Measurements from ENCODE around the gene CHRNA5.
"Not testable (repeated sequence)": the region's sequence is repeated elsewhere in the genome, so short reads cannot be mapped to it uniquely, and the experiment has no call there.

The CHRNA5 gene

DNA sequence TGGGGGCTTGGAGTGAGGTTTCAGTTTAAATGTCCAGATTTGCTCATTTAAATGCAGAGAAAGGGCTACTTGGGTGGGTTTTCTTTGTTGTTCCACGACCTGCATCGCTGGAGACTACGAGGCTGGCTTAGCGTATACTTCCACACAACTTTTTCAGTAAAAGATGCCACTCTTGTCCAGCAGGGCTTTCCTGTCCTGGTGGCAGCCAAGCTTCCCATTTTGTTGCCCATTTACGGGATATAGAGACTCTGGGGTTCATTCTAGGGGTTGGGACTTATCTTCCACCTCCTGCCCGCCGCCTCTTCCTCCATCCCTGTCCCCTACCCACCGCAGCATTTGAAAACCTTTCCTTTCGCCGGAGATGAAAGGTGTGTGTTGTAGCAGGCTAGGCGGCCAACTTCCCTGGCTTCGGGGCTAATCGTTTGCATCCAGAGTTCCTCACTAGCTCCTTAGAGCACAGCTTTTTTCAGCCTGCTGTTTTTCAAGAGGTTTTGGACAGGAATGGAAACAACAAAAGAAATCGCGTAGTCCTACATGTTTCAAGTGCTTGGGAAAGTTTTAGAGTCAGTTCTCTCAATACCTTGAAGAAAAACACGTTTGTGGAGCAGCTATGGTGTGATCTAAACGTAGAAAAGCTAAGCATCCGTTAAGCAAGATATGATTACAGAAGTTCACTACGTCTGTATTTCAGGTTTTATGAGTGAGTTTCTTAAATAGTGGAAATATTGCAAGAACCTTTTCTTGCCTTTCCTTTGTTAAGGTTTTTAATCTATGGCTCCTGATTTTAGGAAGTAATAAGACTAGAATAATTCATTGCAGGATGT is 843 bp downstream of the CHRNA5 start:
- DNase-seq (ENCODE audit: low read depth, low spot score): peak; percentile 69

DNA sequence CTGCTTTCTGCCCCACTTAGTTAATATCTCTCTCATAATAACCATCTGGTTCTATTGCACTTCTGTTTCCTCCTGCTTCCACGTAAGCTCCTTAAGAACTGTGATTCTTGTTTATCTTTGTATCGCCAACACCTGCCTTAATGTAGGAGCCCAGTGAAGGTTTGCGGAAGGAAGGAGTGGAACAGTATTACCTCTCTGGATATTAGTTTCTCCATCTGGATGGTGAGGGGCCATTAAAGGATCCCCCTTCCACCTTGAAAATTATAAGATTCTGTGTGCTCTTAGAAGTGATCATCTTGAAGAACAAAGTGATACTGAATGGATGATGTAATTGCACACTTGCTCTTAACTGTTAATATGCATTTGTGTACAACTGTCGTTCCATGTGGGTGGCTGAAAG is 2.2 kb downstream of the CHRNA5 start:
- no peak for DNase-seq (ENCODE audit: low read depth, low spot score)

DNA sequence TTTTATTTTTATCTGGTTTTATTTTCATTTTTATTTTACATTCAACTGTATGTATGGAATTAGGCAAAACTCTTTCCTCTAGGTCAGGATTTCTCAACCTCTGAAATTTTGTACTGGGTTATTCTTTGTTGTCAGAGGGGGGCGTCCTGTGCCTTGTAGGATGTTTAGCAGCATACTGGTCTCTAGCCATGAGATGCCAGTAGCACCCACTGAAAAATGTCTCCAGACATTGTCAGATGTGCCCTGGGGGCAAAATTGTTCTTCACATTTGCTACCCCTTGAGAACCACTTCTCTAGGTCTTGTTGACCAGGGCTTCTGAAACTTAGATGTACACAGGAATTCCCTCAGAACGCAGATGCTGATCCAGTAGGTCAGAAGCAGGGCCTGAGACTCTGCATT is 5.4 kb downstream of the CHRNA5 start:
- no peak for DNase-seq (ENCODE audit: low read depth, low spot score)

DNA sequence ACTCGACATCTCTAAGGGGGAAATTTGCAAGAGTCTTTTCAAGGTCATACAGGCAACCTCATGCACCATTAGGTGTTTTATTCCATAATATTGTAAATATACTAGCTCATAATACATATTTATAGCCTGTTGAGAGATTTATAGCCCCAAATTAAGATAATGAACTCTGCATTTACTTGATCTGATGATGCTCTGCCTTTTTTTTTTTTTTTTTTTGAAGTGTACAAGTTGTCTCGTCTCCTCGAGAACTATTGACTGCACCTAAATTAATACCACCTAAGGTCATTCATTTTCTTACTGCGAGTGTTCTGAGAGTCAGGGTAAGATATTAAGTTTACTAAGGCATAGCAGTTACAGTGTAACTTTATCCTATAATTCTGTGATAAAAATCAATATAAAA is 6.1 kb downstream of the CHRNA5 start:
- no peak for DNase-seq (ENCODE audit: low read depth, low spot score)

DNA sequence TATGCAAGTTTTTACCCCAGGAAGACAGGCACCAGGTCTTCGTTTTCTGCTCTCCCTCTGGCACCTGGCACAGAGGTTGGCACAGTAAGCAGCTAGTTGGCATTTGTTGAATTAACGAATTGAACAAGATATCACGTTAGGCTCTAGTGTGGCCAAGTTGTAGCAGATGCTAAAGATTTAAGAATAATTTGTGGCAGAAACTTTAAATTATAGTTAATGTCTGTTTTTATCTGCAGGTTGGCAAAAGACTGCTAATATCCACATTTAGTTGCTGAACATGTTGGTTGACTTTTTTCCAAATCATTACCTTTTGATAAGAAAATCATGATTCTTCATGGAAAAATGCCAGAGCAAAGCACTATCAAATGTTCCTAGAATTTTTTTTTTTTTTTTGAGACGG is 8.1 kb downstream of the CHRNA5 start:
- no peak for DNase-seq (ENCODE audit: low read depth, low spot score)

DNA sequence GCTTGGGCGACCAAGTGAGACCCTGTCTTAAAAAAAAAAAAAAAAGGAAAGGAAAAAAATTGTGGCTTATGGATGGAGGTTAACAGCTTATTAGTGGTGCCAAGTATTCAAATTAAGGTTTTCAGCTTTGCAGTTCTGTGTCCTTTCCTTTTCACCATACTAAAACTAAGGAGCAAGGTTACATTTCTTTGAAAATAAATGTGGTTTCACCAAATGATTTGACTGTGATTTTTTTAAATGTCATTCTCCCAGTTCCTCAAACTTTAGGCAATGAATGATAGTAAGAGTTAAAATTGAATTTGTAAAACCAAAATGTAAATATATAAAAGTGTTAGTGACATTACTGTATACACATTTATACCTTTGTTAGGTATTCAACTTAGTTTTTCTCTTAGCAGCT is 9.6 kb downstream of the CHRNA5 start:
- no peak for DNase-seq (ENCODE audit: low read depth, low spot score)

DNA sequence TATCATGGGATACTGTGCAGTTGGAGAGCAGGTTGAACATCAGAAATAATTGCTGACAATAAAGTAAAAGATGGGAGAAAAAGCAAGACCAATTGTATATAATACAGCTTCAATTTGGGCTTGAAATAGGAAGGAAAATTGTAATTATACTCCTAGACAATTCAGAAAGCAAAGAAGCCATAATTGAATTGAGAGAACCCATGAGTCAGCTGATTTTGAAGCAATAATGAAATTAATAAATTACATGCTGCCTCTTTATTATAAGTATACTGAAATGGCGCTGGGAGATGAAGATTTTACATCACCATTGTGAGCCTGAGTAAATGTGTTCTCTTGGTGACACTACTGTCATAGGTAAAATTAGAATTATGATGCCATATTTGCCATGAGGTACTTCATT is 32.3 kb downstream of the CHRNA5 start:
- DNase-seq (ENCODE audit: low read depth, low spot score): no peak

DNA sequence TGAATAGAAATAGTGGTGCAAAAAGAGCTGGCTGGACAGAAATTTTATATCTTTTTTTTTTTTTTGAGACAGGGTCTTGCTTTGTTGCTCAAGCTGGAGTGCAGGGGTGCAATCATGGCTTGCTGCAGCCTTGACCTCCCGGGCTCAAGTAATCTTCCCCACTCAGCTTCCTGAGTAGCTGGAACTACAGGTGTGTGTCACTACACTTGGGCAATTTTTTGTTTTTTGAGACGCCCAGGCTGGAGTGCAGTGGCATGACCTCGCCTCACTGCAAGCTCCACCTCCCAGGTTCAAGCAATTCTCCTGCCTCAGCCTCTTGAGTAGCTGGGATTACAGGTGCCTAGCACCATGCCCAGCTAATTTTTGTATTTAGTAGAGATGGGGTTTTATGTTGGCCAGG is 33.0 kb downstream of the CHRNA5 start:
- DNase-seq (ENCODE audit: low read depth, low spot score): no peak

DNA sequence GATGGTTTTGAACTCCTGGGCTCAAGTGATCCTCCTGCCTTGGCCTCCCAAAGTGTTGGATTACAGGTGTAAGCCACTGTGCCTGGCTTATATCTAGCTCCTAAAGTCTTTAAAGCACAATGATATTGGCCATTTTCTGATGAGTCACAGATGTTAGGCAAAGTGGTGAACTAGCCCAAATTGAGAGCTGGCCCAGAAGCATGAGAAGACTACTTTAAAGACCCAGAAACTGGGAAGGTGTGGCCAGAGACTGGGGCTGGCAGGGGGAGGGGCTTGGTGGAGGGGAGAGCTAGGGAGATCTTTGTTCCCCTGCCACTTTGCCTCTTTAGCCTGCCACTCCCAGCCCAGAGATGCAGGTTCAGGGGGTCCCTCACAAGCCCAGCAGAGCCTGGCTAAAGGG is 33.9 kb downstream of the CHRNA5 start:
- DNase-seq (ENCODE audit: low read depth, low spot score): no peak

DNA sequence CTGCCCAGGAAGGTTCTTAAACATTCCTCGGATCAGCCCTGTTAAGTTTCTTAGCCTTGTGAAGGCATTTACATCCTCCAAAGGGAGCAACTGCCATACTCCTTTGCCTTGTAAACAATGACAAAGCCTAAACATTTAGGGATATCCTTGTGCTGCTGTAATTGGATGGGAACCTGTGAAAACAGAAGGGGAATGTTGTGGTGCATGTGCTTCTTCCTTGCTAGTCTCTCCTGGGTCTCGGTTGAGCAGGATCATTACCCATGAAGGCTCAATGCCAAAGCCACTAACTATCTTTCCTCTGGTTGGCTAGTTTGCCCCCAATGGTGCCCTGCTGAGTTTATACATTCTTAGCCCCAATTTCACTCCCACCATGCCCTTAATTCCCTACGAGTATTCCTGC is 38.1 kb downstream of the CHRNA5 start:
- no peak for DNase-seq (ENCODE audit: low read depth, low spot score)

DNA sequence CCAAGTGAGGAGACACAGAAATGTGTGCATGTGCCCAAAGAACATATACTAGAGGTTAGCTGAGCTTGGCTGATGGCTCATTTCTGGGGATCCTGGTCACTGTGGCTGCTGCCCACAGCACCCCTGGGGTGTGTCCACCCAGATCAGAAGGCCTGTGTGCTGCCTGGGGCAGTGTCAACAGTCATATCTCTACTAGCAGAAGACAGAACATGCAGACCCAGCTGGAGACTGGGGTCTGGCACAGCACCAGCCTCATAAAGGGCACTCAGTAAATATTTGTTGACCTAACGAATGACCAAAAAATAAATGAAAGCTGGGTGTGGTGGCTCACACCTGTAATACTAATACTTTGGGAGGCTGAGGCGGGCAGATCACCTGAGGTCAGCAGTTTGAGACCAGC is 39.1 kb downstream of the CHRNA5 start:
- DNase-seq (ENCODE audit: low read depth, low spot score): no peak

DNA sequence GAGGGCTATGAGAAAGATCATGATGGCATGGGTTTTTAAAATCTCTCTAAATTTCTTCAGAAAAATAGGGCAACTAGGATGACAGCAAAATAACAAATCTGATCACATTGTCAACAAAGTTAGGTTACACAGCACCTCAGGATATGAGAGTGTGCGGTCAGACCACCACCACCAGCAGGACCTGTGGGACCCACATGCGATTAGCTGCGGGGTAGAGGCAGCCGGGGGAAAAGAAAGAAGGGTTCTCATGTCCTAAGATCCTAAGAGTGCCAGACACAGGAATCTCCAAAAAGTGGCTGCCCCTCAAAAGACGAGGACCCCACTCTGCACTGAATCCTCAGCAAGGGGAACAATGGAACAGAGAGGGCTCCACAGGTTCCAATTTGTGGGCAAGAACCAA is 39.9 kb downstream of the CHRNA5 start:
- no peak for DNase-seq (ENCODE audit: low read depth, low spot score)

DNA sequence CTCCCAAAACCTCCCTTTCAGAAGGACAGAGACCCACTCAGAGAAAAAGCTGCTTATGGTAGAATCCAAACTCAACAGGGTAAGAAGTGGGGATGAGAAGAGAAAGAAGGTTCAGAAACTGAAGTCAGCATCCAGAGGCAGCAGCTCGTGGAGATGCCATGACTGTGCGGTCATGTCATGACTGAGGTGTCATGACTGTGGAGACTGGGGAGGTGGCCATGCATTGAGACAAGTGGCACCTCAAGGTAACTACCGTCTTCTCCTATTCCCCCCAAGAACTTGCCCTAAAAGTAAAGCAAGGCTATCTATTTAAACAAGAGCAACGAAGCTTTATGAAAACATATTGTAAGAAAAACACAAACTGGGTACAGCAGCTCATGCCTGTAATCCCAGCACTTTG is 40.4 kb downstream of the CHRNA5 start:
- no peak for DNase-seq (ENCODE audit: low read depth, low spot score)

DNA sequence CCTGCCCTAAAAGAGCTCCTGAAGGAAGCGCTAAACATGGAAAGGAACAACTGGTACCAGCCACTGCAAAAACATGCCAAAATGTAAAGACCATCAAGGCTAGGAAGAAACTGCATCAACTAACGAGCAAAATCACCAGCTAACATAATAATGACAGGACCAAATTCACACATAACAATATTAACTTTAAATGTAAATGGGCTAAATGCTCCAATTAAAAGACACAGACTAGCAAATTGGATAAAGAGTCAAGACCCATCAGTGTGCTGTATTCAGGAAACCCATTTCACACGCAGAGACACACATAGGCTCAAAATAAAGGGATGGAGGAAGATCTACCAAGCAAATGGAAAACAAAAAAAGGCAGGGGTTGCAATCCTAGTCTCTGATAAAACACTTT is 44.2 kb downstream of the CHRNA5 start:
- DNase-seq (ENCODE audit: low read depth, low spot score): not testable (repeated sequence)

DNA sequence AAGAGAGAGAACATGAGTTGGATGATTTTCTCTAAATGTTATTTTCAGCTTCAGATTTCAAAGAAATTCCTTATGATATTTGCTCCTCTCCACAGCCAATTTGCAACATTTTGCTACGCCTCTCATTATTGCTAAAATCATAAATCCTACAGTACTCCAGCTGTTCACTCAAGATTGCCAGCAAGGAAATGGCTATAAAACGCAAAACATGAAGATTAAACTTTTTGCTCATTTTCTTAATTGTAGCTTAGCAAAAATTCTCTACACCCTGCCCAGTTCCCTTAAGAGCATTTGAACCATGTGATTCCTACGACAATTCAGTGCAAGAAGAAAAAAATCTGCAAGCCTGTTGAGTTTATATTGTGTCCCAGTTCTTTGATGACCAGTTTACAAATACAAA is 48.7 kb downstream of the CHRNA5 start:
- no peak for DNase-seq (ENCODE audit: low read depth, low spot score)

DNA sequence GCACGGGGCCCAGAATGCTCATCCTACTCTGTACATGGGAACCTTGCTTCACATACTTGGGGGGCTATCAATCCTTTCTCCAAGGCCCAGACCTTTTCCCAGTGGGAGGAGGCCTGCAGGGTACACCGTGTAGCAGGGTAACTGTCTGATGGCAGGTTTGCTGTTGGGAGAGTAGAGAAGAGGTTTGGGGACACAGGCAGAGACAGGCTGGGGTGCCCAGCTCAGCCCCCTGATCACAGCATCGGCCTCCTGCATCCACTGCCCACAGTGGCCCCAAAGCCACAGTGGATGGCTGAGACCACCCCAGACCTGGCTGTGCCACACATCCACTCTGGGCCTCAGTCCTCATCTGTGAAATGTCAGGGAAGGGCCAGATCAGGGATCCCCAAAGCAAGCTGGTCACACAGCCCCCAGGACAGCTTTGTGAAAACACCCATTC is 49.9 kb downstream of the CHRNA5 start:
- DNase-seq (ENCODE audit: low read depth, low spot score): no peak

DNA sequence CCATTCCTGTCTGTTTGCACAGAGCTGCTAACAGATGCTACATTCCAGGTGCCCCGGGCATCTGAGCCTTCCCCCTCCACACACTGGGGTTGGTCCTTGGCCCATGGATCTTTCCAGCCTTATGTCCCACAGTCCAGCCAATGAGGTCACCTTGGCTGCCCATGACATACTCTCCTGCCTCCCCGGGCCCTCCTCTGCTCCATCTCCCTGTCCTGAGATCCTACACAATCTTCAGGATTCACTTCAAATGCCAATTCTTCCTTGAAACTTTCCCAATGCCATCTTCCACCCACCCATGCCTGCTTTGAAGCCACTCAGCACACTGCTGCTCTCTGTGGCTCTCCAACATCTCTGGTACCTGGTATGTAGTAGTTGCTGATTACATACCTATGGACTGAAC is 51.2 kb downstream of the CHRNA5 start:
- DNase-seq (ENCODE audit: low read depth, low spot score): no peak

DNA sequence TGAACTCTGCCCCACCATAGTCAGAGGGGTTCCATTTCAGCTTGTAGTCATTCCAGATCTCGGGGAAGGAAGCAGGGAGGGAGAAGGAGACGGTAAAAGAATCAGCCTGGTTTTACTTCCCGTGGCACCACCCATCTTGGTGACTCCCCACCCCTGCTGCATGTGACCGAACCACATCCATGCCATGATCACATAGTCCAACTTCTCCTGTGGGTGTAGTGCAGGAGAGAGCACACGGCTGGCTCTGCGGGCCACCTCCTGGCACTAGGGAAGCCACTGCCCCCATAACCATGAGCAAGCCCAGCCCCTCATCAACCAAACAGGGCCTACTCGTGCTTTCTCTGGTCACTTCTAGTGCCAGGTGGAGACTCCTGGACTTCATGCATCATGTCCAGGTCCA is 51.8 kb downstream of the CHRNA5 start:
- DNase-seq (ENCODE audit: low read depth, low spot score): no peak

DNA sequence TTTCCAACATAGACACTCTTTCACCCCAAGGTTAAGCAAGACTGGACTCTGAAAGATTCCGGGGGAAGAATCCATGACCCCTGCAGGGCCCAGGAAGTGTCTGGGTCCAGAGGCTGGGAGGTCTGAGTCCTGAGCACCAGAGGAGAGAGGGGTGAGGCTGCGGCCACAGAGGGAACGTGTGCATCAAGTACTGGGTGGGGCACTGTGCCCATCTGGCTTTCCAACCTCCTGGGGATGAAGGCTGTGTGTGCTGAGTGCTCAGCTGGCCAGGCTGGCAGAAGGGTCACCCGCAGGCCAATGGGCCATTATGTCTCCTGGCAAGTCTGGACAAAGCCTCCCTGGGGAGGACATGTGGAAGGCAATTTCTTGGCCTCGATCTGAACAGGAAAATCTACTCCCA is 52.2 kb downstream of the CHRNA5 start:
- no peak for DNase-seq (ENCODE audit: low read depth, low spot score)

DNA sequence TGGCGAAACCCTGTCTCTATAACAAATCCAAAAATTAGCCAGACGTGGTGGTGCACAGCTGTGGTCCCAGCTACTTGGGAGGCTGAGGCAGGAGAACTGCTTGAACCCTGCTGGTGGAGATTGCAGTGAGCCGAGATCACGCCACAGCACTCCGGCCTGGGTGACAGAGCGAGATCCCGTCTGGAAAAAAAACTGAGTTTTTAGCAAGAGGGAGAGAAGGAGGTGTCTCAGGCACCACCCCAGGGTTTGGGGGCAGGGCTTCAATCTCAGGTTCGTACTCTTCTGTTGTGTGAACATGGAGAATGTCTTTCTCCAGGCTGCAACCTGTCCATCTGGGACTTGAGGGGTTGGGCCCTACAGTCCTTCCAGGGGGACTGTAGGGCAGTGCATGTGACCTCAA is 52.7 kb downstream of the CHRNA5 start:
- DNase-seq (ENCODE audit: low read depth, low spot score): no peak

DNA sequence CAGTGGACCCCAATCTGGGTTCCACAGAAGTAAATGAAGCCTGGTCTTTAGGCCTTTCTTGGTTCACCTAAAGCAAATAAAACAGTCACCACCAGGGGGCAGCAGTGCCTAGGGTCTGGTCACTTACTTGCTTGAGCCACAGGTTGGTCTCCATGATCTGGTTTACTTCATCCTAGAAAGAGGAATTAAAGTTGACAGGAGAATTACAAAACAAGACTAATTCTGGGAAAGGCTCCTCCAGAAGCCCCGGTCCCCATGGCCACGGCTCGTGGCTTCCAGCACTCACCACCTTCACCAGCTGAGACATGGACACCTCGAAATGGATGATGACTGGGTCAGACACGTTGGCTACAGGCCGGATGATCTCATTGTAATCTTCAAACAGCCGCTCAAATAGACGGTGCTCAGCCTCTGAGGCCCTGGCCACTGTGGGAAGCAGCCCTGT is 53.2 kb downstream of the CHRNA5 start:
- DNase-seq (ENCODE audit: low read depth, low spot score): peak; percentile 91

DNA sequence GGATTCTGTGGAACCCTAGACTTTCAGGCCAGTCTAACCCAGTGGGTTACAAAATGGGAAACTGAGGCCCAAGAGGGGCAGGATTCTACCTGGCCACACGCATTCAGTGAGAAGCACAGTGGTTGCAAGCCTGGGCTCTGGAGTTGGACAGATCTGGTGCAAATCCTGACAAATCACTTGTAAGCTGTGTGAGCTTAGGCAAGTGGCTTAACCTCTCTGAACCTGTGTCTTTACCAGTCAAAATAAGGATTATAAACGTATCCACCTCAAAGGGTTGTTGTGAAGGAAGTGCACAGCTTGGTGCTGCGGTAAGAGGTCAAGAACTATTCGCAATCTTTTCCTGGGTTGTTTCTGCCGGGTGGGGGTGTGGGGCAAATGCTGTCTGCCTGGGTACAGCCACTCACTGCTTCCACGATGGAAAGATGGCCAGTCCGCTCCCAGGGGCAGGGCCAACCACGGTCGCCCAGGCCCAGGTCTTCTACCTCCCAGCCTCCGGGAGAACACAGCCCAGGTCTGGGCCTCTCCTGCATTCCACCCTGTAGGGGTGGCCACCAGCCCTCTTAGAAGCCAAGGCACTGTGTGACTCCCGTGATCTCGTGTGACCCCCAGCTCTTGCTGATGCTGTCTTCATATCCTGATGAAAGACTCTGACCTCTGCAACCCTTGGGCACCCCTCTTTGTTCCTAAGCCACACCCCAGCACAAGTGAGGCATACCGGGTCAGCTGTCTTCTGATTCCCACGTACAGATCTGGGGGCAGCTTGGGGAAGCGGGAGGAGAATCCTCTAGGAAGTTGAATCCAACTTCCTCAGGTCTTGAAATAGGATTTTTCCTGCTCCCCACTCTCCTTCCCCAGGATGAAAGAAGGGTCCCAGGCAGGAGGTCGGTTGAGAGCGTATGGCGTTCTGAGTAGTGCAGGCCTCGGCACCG is 54.0 kb downstream of the CHRNA5 start:
- peak; percentile 41 for DNase-seq (ENCODE audit: low read depth, low spot score)

DNA sequence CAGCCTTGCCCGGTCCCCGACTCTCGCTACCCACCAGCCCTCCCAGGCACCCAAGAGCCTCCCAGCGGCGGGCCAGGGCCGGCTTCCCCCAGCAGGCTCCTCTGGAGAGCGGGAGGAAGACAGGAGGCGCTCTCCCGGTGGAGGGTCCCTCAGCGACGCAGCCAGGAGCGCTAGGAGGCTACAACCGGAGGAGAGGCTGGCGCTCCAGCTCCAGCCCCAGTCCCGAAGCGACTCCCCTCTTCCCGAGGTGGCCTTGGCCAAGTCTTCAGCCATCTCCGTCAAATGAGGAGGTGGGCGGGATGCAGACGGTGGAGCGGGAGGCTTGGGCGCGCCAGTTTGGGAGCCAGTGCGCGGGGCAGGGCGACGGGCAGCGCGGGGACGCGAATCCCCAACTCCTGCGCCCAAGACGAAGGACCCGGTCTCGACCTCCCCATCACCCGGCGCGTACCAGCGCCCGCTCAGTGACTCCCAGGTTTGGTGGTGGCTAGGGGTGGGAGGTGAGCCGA is 54.8 kb downstream of the CHRNA5 start:
- peak; percentile 76 for DNase-seq (ENCODE audit: low read depth, low spot score)

Measured in ELF-1 (cell line).